ENCODE data around the gene NELL1. TPM values are rescaled to one million over a fixed set of nuclear protein-coding genes. Genes with fewer than 3 reads are reported as not detected.

Gene NELL1
- total RNA-seq, 1 experiment from 2014 or later, result 2.6 TPM

- no peaks in the 10 kb centered on the region for H3K27me3 ChIP-seq (ENCODE audit: control insufficient read depth, insufficient read depth, low read length)
- H3K36me3 ChIP-seq (replicated peaks; ENCODE audit: control insufficient read depth, insufficient read depth, low read length), result no peaks in the 10 kb centered on the region
- no peak for DNase-seq
- H3K4me3 ChIP-seq (ENCODE audit: insufficient read depth, low read depth, low read length), result no peak overlapping the region
Observed at GRCh38 chr11:20707876-20708275, 38.5 kb downstream of the NELL1 start.

DNA sequence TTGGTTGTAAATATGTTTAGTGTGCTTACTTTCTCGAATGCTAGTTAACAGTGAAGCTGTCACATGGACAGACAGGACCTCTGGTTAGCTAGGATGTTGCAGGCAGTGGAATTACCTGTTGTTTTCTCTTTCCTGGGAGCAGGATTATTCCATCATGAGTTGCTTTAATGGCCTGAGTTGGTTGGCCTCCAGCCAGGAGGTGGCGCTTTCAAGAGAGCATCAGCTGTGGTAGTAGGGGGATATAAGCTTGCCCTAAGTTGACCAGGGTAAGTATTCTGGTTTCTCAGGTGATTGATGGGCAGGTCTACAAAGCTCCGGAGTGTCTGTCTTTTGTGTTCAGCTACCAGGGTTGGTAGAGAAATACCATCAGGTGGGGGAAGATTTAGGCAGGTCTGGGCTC lies 43.5 kb downstream of the NELL1 start:
- H3K36me3 ChIP-seq (replicated peaks; ENCODE audit: control insufficient read depth, insufficient read depth, low read length), result no peaks in the 10 kb centered on the region
- H3K27me3 ChIP-seq (ENCODE audit: control insufficient read depth, insufficient read depth, low read length), result no peaks in the 10 kb centered on the region
- DNase-seq, result no peak
- H3K4me3 ChIP-seq (ENCODE audit: insufficient read depth, low read depth, low read length), result no peak overlapping the region

GRCh38 chr11:20715464-20715863 lies 46.1 kb downstream of the NELL1 start:
- Histone ChIP-seq H3K36me3 (replicated peaks; ENCODE audit: control insufficient read depth, insufficient read depth, low read length) (no peaks in the 10 kb centered on the region), H3K4me3 (ENCODE audit: insufficient read depth, low read depth, low read length) (no peak overlapping the region), H3K27me3 (ENCODE audit: control insufficient read depth, insufficient read depth, low read length) (no peaks in the 10 kb centered on the region)
- no peak for DNase-seq

DNA sequence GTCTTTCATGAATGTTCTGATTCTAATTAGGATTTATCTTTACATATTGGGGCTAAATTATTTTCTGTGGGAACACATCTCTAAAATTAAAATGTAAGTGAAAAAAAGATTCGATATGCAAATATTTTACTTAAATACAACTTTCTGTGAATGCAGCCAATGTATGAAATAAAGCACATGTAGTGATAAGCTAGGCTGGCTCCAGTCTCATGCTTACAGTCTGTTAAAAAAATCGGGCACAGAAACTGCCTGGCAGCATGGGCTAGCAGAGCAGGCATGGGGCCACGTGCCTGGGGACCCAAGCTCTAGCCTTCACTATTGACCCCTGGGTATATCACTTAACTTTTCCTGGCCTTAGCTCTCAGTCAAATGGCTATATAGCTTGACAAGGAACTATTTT lies 46.5 kb downstream of the NELL1 start:
- no peak for DNase-seq
- Histone ChIP-seq H3K4me3 (ENCODE audit: insufficient read depth, low read depth, low read length) (no peak overlapping the region), H3K27me3 (ENCODE audit: control insufficient read depth, insufficient read depth, low read length) (no peaks in the 10 kb centered on the region), H3K36me3 (replicated peaks; ENCODE audit: control insufficient read depth, insufficient read depth, low read length) (no peaks in the 10 kb centered on the region)

DNA sequence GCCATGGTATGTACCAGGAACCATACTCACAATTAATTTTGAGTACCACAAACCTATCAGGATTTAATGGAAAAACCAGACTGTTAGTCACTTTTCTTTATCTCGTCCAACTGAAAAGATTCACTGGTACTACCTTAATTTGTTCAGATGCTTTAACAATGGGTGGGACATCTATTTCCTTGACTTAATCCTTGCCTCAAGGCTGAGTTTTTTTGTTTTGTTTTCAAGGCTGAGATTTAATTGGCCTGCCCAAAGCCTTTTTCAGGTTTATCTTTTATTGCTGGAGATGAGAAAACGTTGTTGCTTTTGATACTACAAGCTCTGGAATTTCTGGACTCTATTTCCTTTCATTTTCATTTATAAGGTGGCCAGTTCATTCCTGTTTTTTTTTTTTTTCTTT lies 50.4 kb downstream of the NELL1 start:
- H3K4me3 ChIP-seq (ENCODE audit: insufficient read depth, low read depth, low read length), result no peak overlapping the region
- DNase-seq, result no peak
- H3K36me3 ChIP-seq (replicated peaks; ENCODE audit: control insufficient read depth, insufficient read depth, low read length), result no peaks in the 10 kb centered on the region
- H3K27me3 ChIP-seq (ENCODE audit: control insufficient read depth, insufficient read depth, low read length), result no peaks in the 10 kb centered on the region

DNA sequence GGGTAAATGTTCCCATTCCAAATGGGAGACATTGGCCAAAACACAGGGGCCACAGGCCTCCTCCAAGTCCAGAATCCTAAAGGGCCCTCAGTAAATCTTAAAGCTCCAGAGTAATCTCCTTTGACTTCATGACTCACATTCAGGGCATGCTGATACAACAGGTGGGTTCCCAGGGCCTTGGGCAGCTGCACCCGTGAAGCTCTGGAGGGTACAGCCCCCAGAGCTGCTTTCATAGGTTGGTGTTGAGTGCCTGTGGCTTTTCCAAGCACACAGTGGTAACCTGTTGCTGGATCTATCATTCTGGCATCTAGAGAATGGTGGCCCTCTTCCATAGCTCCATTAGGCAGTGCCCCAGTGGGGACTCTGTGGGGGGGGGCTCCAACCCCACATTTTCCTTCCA lies 54.0 kb downstream of the NELL1 start:
- Histone ChIP-seq H3K27me3 (ENCODE audit: control insufficient read depth, insufficient read depth, low read length) (no peaks in the 10 kb centered on the region), H3K4me3 (ENCODE audit: insufficient read depth, low read depth, low read length) (no peak overlapping the region), H3K36me3 (replicated peaks; ENCODE audit: control insufficient read depth, insufficient read depth, low read length) (no peaks in the 10 kb centered on the region)

GRCh38 chr11:20729597-20730105 lies 60.3 kb downstream of the NELL1 start:
- H3K27me3 ChIP-seq (ENCODE audit: control insufficient read depth, insufficient read depth, low read length), result no peaks in the 10 kb centered on the region

More for the DNA sequence above, 54.0 kb downstream of the NELL1 start:
- no peak for DNase-seq

DNA sequence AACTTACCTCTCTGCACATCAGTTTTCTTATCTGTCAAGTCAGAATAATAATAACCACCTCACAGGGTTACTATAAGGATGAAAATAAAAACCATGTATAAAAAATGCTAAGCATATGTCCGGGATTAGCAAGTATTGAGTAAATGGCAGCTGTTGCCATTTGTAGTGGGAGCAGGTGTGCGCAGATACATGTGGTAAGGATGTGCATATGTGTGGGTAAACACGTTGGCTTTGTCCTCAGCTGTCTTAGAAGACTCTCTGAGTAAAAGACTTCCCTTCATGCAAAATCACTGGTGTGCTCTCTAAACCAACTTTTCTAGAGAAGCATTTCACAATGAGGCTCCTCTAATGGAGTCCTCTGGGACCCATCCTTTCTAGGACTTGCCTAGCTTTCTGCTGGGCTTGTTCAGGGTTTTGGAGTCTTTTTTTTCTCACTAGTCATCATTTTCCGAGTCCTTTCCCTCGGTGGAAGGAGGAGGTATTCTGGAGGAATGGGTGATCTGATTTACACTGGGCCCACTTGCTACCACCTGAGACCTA lies 62.4 kb downstream of the NELL1 start:
- no peak for DNase-seq
- H3K27me3 ChIP-seq (ENCODE audit: control insufficient read depth, insufficient read depth, low read length), result no peaks in the 10 kb centered on the region
- no peaks in the 10 kb centered on the region for H3K36me3 ChIP-seq (replicated peaks; ENCODE audit: control insufficient read depth, insufficient read depth, low read length)
- H3K4me3 ChIP-seq (ENCODE audit: insufficient read depth, low read depth, low read length), result no peak overlapping the region

More at GRCh38 chr11:20729597-20730105, 60.3 kb downstream of the NELL1 start:
- no peaks in the 10 kb centered on the region for H3K36me3 ChIP-seq (replicated peaks; ENCODE audit: control insufficient read depth, insufficient read depth, low read length)
- no peak overlapping the region for H3K4me3 ChIP-seq (ENCODE audit: insufficient read depth, low read depth, low read length)
- no peak for DNase-seq

DNA sequence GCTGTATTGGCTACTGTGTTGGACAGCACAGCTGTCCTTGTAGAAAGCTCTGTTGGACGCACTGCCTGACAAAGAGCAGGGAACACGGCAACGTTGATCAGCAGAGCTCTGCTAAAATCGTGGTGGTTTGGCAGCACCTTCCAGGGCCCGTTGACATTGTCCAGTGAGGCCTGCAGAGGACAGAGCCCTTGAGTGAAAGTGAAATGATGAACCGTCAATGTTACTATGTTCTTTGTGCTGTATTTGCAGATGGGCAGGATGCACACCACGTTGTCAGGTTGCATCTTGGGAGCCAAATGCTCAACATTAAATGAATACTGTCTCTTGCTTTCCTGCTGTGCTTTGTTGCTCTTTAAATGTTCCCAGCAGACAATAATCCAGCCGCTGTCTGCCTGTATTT lies 69.7 kb downstream of the NELL1 start:
- H3K4me3 ChIP-seq (ENCODE audit: insufficient read depth, low read depth, low read length), result no peak overlapping the region
- no peaks in the 10 kb centered on the region for H3K27me3 ChIP-seq (ENCODE audit: control insufficient read depth, insufficient read depth, low read length)
- H3K36me3 ChIP-seq (replicated peaks; ENCODE audit: control insufficient read depth, insufficient read depth, low read length), result no peaks in the 10 kb centered on the region
- DNase-seq, result no peak

DNA sequence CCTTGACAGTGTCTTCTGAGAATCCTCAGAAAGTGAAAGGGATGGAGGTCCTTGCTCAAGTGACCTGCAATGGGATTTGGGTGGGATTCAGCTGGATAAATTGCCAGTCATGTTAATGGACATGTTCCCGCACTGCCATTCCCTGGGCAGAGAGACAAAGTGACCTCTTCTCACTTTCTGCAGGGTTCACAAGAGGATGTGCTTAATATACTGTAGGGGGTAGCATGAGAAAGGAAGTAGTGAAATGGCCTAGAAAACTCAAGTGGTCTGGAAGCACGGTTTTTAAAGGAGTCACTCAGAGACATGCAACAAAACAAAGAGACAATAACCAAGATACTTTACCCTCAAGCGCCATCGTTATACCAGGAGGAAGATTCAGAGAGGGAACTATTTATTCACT lies 70.2 kb downstream of the NELL1 start:
- Histone ChIP-seq H3K4me3 (ENCODE audit: insufficient read depth, low read depth, low read length) (no peak overlapping the region), H3K27me3 (ENCODE audit: control insufficient read depth, insufficient read depth, low read length) (no peaks in the 10 kb centered on the region), H3K36me3 (replicated peaks; ENCODE audit: control insufficient read depth, insufficient read depth, low read length) (no peaks in the 10 kb centered on the region)
- DNase-seq, result no peak

GRCh38 chr11:20754933-20755332 lies 85.5 kb downstream of the NELL1 start:
- DNase-seq, result peak; percentile 66
- H3K36me3 ChIP-seq (replicated peaks; ENCODE audit: control insufficient read depth, insufficient read depth, low read length), result no peaks in the 10 kb centered on the region
- no peak overlapping the region for H3K4me3 ChIP-seq (ENCODE audit: insufficient read depth, low read depth, low read length)
- H3K27me3 ChIP-seq (ENCODE audit: control insufficient read depth, insufficient read depth, low read length), result no peaks in the 10 kb centered on the region

- no peaks in the 10 kb centered on the region for H3K36me3 ChIP-seq (replicated peaks; ENCODE audit: control insufficient read depth, insufficient read depth, low read length)
- DNase-seq, result no peak
- no peak overlapping the region for H3K4me3 ChIP-seq (ENCODE audit: insufficient read depth, low read depth, low read length)
- no peaks in the 10 kb centered on the region for H3K27me3 ChIP-seq (ENCODE audit: control insufficient read depth, insufficient read depth, low read length)
Observed at GRCh38 chr11:20759541-20759940, 90.2 kb downstream of the NELL1 start.

DNA sequence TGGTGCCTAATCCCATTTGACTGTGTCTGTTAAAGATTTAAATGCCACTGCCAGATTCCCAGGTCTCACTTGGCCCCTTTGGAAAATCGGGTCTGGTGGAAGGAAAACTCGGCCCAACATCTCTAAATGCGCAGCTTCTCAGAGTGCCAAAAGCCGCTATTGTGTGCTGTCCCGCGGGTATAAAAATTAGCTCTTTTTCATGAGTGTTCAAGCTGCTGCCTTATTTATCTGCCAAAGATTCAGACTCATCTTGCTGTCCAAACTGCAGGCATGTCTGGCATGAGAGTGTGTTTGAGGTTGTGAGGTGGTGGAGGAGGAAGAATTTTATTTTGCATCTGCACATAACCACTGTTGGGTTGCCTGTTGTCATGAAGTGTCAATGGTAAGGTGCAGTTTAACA lies 91.4 kb downstream of the NELL1 start:
- no peak for DNase-seq
- Histone ChIP-seq H3K4me3 (ENCODE audit: insufficient read depth, low read depth, low read length) (no peak overlapping the region), H3K36me3 (replicated peaks; ENCODE audit: control insufficient read depth, insufficient read depth, low read length) (no peaks in the 10 kb centered on the region), H3K27me3 (ENCODE audit: control insufficient read depth, insufficient read depth, low read length) (no peaks in the 10 kb centered on the region)

DNA sequence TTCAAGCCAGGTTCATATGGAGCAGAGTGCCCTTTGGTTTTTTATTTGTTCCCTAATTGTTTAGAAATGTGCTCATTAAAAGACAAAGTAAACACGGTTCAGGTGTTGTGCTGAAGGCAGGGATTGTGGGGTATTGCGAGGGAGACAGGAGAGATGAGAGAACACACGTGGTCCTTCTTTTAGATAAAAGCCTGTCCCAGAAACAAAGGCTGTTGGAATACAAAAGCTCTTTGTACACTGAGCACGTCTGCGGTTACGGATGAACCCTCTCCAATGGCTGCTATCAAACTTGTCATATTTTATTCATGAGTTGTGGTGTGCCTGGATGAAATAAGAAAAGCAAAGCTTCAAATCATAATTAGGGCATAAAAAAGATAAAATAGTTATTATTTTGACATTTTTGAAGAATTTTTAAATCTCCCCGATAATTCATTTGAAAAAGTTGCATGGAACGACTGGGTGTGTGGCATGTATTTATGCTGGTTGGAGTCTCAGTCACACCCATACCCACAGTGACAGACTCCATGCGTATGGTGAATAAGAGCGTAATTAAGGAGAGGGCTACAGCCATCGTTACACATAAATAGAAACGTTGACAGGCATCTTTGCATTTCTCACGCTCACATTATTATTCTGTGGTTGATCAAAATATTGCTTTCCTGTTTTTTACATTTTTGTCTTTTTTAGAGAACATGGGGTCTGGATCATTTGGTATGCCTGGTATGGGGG lies 92.9 kb downstream of the NELL1 start:
- Histone ChIP-seq H3K4me3 (ENCODE audit: insufficient read depth, low read depth, low read length) (no peak overlapping the region), H3K27me3 (ENCODE audit: control insufficient read depth, insufficient read depth, low read length) (no peaks in the 10 kb centered on the region), H3K36me3 (replicated peaks; ENCODE audit: control insufficient read depth, insufficient read depth, low read length) (no peaks in the 10 kb centered on the region)
- no peak for DNase-seq

- DNase-seq, result no peak
- Histone ChIP-seq H3K27me3 (ENCODE audit: control insufficient read depth, insufficient read depth, low read length) (no peaks in the 10 kb centered on the region), H3K36me3 (replicated peaks; ENCODE audit: control insufficient read depth, insufficient read depth, low read length) (no peaks in the 10 kb centered on the region), H3K4me3 (ENCODE audit: insufficient read depth, low read depth, low read length) (no peak overlapping the region)
Observed at GRCh38 chr11:20762980-20763379, 93.6 kb downstream of the NELL1 start.

All from H7 (cell line).